GM12878 (cell line): ENCODE results near the gene SERINC5. TPM values are rescaled to one million over a fixed set of nuclear protein-coding genes. Genes with fewer than 3 reads are reported as not detected.

Experiments
- ATAC-seq: fragments of 200-7000 bp; cut with Tn5 transposase; 3 replicates; pipeline ENCODE4 v1.9.1; 2020; ENCODE audit warnings: mild to moderate bottlenecking, moderate library complexity
- BruUV-seq: library from RNA; stranded (reverse); fragments of 400-500 nt; replicated peaks from 2 replicates; lab custom pipeline; 2021; lab: Mats Ljungman, UMichigan
- CTCF ChIA-PET: fragments of 300-600 bp; sonication (Branson Sonifier 250); formaldehyde crosslinking; extraction: SDS; loops from one replicate; lab custom pipeline; 2021; ENCODE audit warnings: inconsistent platforms; lab: Yijun Ruan, JAX
- POLR2A ChIA-PET: fragments of 350-600 bp; formaldehyde crosslinking; extraction: SDS; loops from one replicate; lab custom pipeline; 2021; ENCODE audit warnings: inconsistent platforms; lab: Charles Lee
- RAD21 ChIA-PET: fragments of 300-600 bp; sonication (Branson Sonifier 250); formaldehyde crosslinking; loops from one replicate; lab custom pipeline; 2023; ENCODE audit warnings: antibody characterized with exemption; ENCODE audit not compliant: unreplicated experiment; lab: Charles Lee
- SMC1A ChIA-PET: fragments of 300-600 bp; sonication (Branson Sonifier 250); formaldehyde crosslinking; loops from one replicate; lab custom pipeline; 2023; ENCODE audit not compliant: unreplicated experiment, uncharacterized antibody; lab: Charles Lee
- DNase-seq: peaks from one replicate; pipeline ENCODE4 v3.0.0-alpha.2; 2011; ENCODE audit warnings: low read depth, low spot score
- FAIRE-seq: peaks from 3 replicates; lab custom pipeline; 2011; peaks lifted over from hg19 to GRCh38; lab: Jason Lieb, UNC
- H2AFZ ChIP-seq: 2 replicates; pipeline ENCODE4 v1.6.0; 2011; ENCODE audit warnings: low read depth, low read length, control low read depth; ENCODE audit not compliant: control insufficient read depth
- H3K27ac ChIP-seq: 2 replicates; pipeline ENCODE4 v1.5.1; 2011; ENCODE audit warnings: control low read depth; ENCODE audit not compliant: control insufficient read depth, insufficient read depth
- H3K27me3 ChIP-seq, 2 experiments: replicated peaks in 1 of 2; 2 replicates each; pipeline versions ENCODE4 v1.6.0 to v1.6.1; 2011; ENCODE audit warnings: low read length in 1 of 2; ENCODE audit not compliant: control insufficient read depth in 2 of 2, insufficient read depth in 2 of 2
- H3K36me3 ChIP-seq, 2 experiments: 2 replicates each; pipeline ENCODE4 v1.5.1; 2011; ENCODE audit warnings: low read length in 1 of 2; ENCODE audit not compliant: control insufficient read depth in 2 of 2, insufficient read depth in 2 of 2
- H3K4me1 ChIP-seq: 2 replicates; pipeline ENCODE4 v1.6.1; 2011; ENCODE audit warnings: mild to moderate bottlenecking, low read length, moderate library complexity, mixed read lengths; ENCODE audit not compliant: control insufficient read depth, insufficient read depth
- H3K4me2 ChIP-seq: 2 replicates; pipeline ENCODE4 v1.6.0; 2011; ENCODE audit warnings: control low read depth; ENCODE audit not compliant: control insufficient read depth, insufficient read depth
- H3K4me3 ChIP-seq: fragments of 200-600 bp; sonication (generic); 2 replicates; pipeline ENCODE4 v1.5.1; 2016
- H3K79me2 ChIP-seq: 2 replicates; pipeline ENCODE4 v1.6.0; 2011; ENCODE audit warnings: low read length; ENCODE audit not compliant: control insufficient read depth, insufficient read depth
- H3K9ac ChIP-seq: 2 replicates; pipeline ENCODE4 v1.8.0; 2011; ENCODE audit warnings: low read length, control low read depth, mixed read lengths; ENCODE audit not compliant: control insufficient read depth, insufficient read depth
- H3K9me3 ChIP-seq: replicated peaks from 3 replicates; pipeline ENCODE4 v1.5.1; 2011; ENCODE audit warnings: mild to moderate bottlenecking, low read length; ENCODE audit not compliant: control insufficient read depth, insufficient read depth
- H4K20me1 ChIP-seq: 2 replicates; pipeline ENCODE4 v1.6.0; 2011; ENCODE audit not compliant: control insufficient read depth, insufficient read depth
- HDAC2 ChIP-seq: fragments of 200-600 bp; sonication (generic); IDR thresholded peaks from 2 replicates; pipeline ENCODE4 v1.6.1; 2017
- WGBS: methylation state at CpG from one replicate; pipeline ENCODE4 v1.1.6; 2016; ENCODE audit warnings: low lambda C conversion rate; ENCODE audit not compliant: insufficient replicate concordance, insufficient coverage; ENCODE audit errors: missing lambda C conversion rate; 5-methylcytosine and 5-hydroxymethylcytosine counted together
- in situ Hi-C: fragments of 300-500 bp; cut with MboI; formaldehyde crosslinking; loops from 9 replicates; pipeline ENCODE4 v1.14.3; 2018; ENCODE audit warnings: mixed read lengths
- intact Hi-C: fragments of 100-400 bp; cut with micrococcal nuclease; formaldehyde crosslinking; loops from one replicate; pipeline ENCODE4 v1.14.2; 2022; ENCODE audit not compliant: unreplicated experiment
- polyA plus RNA-seq, 11 experiments: library from polyadenylated mRNA; depleted of rRNA in 4 of 11; unstranded in 6 of 11; stranded (reverse) in 5 of 11; fragments of >200 nt; fragmentation: Nextera tagmentation in 4 of 11; fragmentation: Illumina TruSeq in 1 of 11; extraction: Ambion mirVana in 4 of 11; extraction: Trizol in 1 of 11; gene quantifications; 1 replicate in 1 of 11; 2 replicates in 10 of 11; pipeline versions ENCODE4 v1.2.1 to v1.2.3, GENCODE V29; 2011 to 2016; ENCODE audit warnings: inconsistent platforms in 2 of 11, missing spikeins in 2 of 11, low read depth in 1 of 11
- total RNA-seq, 4 experiments: library from RNA; depleted of rRNA in 3 of 4; stranded (reverse); fragments of >200 nt in 3 of 4; fragmentation: Illumina TruSeq in 1 of 4; extraction: Trizol in 1 of 4; gene quantifications; 2 replicates each; pipeline versions ENCODE4 v1.2.1 to v1.2.3, GENCODE V29; 2013 to 2021
- TF ChIP-seq, protein P1 (sequence below): IDR thresholded peaks from 2 replicates; pipeline ENCODE4 v1.6.1; 2011; ENCODE audit warnings: borderline replicate concordance, low read depth, mild to moderate bottlenecking, moderate library complexity, mixed read lengths, low read length; ENCODE audit not compliant: insufficient read depth; ENCODE audit errors: extremely low read length
- TF ChIP-seq, protein P2 (sequence below): fragments of 450-650 bp; formaldehyde crosslinking; IDR thresholded peaks from 2 replicates; pipeline ENCODE4 v1.5.0; 2022; ENCODE audit warnings: mild to moderate bottlenecking, missing genetic modification characterization

SERINC5 gene
- total and polyA plus RNA-seq, 10 of the 15 experiments (the other 5 are each of a cell fraction or from before 2014, with no cell fraction given) = 0.66 to 7.0 (median 2.8) TPM

DNA sequence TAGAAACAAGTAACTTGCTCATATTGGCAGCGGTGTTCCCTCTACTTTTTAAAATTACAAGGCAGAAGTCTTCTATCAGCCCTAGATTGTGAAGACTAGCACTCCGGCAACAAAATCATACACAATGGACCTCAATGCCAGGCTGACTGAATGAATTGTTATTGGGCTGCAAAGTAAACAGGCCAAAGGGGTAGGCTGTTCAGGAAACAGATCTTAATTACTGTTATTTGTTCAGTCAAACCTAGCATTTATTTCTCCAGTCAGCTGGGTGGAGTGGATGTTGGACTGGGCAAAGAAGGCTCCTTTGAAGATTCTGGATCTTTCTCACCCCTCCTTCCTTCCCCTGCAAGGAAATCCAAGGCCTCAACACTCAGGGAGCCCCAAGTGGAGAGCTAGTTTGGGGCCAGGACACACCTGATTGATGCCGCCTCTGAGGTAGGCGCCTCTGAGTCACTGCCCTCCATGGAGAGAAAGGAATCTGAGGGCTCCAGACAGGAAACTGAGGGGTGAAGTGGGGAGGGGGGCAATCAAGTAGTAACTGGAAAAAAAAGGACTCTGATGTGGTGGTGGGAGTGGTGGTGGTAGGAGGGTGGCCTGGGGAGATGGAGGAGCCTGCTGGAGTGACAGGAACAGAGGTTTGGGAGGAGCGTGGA is 35.5 kb downstream of the SERINC5 start:
- POLR2A ChIA-PET = no interaction called here
- CTCF ChIA-PET = no interaction called here
- H3K4me1 ChIP-seq = no peaks in the 10 kb centered on the region
- H4K20me1 ChIP-seq = no peaks in the 10 kb centered on the region
- no peak overlapping the region for H3K4me2 ChIP-seq
- RAD21 ChIA-PET = no interaction called here
- intact Hi-C loops (no loop called here), in situ Hi-C loops (no loop called here)
- TF ChIP-seq, protein P1, sequence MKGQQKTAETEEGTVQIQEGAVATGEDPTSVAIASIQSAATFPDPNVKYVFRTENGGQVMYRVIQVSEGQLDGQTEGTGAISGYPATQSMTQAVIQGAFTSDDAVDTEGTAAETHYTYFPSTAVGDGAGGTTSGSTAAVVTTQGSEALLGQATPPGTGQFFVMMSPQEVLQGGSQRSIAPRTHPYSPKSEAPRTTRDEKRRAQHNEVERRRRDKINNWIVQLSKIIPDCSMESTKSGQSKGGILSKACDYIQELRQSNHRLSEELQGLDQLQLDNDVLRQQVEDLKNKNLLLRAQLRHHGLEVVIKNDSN = no peak
- TF ChIP-seq, protein P2, sequence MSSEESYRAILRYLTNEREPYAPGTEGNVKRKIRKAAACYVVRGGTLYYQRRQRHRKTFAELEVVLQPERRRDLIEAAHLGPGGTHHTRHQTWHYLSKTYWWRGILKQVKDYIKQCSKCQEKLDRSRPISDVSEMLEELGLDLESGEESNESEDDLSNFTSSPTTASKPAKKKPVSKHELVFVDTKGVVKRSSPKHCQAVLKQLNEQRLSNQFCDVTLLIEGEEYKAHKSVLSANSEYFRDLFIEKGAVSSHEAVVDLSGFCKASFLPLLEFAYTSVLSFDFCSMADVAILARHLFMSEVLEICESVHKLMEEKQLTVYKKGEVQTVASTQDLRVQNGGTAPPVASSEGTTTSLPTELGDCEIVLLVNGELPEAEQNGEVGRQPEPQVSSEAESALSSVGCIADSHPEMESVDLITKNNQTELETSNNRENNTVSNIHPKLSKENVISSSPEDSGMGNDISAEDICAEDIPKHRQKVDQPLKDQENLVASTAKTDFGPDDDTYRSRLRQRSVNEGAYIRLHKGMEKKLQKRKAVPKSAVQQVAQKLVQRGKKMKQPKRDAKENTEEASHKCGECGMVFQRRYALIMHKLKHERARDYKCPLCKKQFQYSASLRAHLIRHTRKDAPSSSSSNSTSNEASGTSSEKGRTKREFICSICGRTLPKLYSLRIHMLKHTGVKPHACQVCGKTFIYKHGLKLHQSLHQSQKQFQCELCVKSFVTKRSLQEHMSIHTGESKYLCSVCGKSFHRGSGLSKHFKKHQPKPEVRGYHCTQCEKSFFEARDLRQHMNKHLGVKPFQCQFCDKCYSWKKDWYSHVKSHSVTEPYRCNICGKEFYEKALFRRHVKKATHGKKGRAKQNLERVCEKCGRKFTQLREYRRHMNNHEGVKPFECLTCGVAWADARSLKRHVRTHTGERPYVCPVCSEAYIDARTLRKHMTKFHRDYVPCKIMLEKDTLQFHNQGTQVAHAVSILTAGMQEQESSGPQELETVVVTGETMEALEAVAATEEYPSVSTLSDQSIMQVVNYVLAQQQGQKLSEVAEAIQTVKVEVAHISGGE (CRISPR knock-in tag) = no peak
- TF ChIP-seq HDAC2 = no peak
- H3K36me3 ChIP-seq = no peaks in the 10 kb centered on the region
- no peaks in the 10 kb centered on the region for H3K79me2 ChIP-seq
- DNase-seq (no peak), FAIRE-seq (no peak), ATAC-seq (no peak)
- no peaks in the 10 kb centered on the region for H3K27me3 ChIP-seq
- no peak overlapping the region for H3K9ac ChIP-seq
- H3K4me3 ChIP-seq = no peak overlapping the region
- BruUV-seq = no TSS peak
- H3K9me3 ChIP-seq = no peaks in the 10 kb centered on the region
- WGBS = 88% methylated on average over 5 of the region's 5 CpGs
- SMC1A ChIA-PET = interaction anchor here (1.1 kb wide), 1 partner anchor 19 kb away, joined by 3 read pairs; no protein-coding TSS in a partner anchor
- no peak overlapping the region for H2AFZ ChIP-seq
- no peak overlapping the region for H3K27ac ChIP-seq
